SK-N-SH (cell line): Measurements from ENCODE around the gene ATP7B.

ENCODE experiments used
- EP300 ChIP-seq, 2 experiments: IDR thresholded peaks; 2 replicates each; pipeline versions ENCODE4 v1.4.0 to v1.6.1; 2012; ENCODE audit warnings: borderline replicate concordance in 1 of 2, low read depth in 1 of 2, low read length in 1 of 2
- GABPA ChIP-seq: IDR thresholded peaks from 2 replicates; pipeline ENCODE4 v1.4.0; 2012; ENCODE audit warnings: low read depth, mild to moderate bottlenecking
- MXI1 ChIP-seq: IDR thresholded peaks from 2 replicates; pipeline ENCODE4 v1.6.1; 2012; ENCODE audit warnings: mild to moderate bottlenecking, low read depth, low read length, improper control_type of control experiment
- NFIC ChIP-seq: IDR thresholded peaks from 2 replicates; pipeline ENCODE4 v1.4.0; 2012; ENCODE audit warnings: borderline replicate concordance
- RFX5 ChIP-seq: IDR thresholded peaks from 2 replicates; pipeline ENCODE4 v1.6.1; 2012; ENCODE audit warnings: mild to moderate bottlenecking, improper control_type of control experiment, low read length
- TAF1 ChIP-seq: IDR thresholded peaks from 2 replicates; pipeline ENCODE4 v1.6.1; 2012; ENCODE audit warnings: low read depth, mild to moderate bottlenecking, low read length, moderate library complexity, borderline replicate concordance
- TF ChIP-seq, protein P1 (sequence below): fragments of 200-600 bp; sonication (generic); IDR thresholded peaks from 2 replicates; pipeline ENCODE4 v1.6.1; 2017; ENCODE audit warnings: antibody characterized with exemption, mild to moderate bottlenecking, moderate library complexity
- TF ChIP-seq, protein P2 (sequence below): IDR thresholded peaks from 2 replicates; pipeline ENCODE4 v1.6.1; 2012; ENCODE audit warnings: mild to moderate bottlenecking, low read depth, low read length, moderate library complexity

DNA sequence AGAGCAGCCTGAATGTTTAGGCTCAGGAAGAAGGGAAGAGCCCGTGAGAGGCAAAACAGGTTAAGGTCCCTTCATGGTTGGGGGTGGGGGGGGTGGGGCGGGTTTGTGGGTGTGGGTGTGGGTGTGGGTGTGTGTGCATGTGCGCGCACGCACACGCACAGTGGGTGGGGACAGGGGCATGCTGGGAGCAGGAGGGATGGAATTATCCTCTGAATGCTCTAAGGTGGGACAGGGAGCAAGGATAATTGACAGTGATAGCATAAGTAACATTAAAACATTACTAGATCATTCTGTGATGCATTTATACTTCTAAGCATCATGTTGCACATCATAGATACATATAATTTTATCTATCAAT is 84.7 kb downstream of the ATP7B start:
- TF ChIP-seq, protein P1, sequence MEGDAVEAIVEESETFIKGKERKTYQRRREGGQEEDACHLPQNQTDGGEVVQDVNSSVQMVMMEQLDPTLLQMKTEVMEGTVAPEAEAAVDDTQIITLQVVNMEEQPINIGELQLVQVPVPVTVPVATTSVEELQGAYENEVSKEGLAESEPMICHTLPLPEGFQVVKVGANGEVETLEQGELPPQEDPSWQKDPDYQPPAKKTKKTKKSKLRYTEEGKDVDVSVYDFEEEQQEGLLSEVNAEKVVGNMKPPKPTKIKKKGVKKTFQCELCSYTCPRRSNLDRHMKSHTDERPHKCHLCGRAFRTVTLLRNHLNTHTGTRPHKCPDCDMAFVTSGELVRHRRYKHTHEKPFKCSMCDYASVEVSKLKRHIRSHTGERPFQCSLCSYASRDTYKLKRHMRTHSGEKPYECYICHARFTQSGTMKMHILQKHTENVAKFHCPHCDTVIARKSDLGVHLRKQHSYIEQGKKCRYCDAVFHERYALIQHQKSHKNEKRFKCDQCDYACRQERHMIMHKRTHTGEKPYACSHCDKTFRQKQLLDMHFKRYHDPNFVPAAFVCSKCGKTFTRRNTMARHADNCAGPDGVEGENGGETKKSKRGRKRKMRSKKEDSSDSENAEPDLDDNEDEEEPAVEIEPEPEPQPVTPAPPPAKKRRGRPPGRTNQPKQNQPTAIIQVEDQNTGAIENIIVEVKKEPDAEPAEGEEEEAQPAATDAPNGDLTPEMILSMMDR: no peak
- no peak for TF ChIP-seq TAF1
- TF ChIP-seq NFIC: no peak
- TF ChIP-seq MXI1: no peak
- no peak for TF ChIP-seq RFX5
- no peak for TF ChIP-seq GABPA
- TF ChIP-seq EP300 (IDR thresholded peaks at IDR 0.05; ENCODE audit: borderline replicate concordance in 1 of 2, low read depth in 1 of 2, low read length in 1 of 2): no peak
- TF ChIP-seq, protein P2, sequence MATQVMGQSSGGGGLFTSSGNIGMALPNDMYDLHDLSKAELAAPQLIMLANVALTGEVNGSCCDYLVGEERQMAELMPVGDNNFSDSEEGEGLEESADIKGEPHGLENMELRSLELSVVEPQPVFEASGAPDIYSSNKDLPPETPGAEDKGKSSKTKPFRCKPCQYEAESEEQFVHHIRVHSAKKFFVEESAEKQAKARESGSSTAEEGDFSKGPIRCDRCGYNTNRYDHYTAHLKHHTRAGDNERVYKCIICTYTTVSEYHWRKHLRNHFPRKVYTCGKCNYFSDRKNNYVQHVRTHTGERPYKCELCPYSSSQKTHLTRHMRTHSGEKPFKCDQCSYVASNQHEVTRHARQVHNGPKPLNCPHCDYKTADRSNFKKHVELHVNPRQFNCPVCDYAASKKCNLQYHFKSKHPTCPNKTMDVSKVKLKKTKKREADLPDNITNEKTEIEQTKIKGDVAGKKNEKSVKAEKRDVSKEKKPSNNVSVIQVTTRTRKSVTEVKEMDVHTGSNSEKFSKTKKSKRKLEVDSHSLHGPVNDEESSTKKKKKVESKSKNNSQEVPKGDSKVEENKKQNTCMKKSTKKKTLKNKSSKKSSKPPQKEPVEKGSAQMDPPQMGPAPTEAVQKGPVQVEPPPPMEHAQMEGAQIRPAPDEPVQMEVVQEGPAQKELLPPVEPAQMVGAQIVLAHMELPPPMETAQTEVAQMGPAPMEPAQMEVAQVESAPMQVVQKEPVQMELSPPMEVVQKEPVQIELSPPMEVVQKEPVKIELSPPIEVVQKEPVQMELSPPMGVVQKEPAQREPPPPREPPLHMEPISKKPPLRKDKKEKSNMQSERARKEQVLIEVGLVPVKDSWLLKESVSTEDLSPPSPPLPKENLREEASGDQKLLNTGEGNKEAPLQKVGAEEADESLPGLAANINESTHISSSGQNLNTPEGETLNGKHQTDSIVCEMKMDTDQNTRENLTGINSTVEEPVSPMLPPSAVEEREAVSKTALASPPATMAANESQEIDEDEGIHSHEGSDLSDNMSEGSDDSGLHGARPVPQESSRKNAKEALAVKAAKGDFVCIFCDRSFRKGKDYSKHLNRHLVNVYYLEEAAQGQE: no peak
